HS-5 (cell line): ENCODE data around the gene MAPK12.

Experiments used
- DNase-seq: peaks from one replicate; pipeline ENCODE4 v3.0.0-alpha.2; 2012; ENCODE audit warnings: low read depth

MAPK12 gene

DNA sequence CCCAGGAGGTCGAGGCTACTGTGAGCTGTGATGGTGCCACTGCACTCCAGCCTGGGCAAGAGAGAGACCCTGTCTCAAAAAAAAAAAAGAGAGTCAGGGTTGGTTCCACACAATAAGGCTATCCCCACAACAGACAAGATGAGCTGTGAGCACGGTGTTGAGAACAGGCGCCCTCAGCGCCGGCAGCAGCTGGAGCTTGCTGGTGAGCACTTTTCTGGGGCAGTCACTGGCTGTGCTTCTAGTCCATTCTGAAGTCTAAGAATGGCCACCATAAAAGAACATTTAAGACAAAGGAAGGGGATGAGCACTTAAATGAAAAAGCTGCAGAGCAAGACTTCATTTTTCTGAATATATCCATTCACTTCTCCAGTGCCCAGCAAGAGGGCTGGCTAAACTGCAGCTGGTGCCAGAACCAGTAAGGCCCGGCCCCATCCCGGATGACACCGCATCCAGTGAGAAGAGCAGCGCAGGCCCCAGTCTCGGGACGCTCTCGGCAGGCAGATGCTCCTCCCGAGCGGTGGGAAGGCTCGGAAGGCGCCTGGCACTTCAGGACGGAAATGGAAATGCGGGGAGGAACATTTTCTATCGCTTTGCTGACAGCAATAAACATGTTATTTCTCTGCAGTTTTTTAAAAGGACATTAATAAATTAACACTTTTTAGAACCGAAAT lies 28.9 kb downstream of the MAPK12 start:
- no peak for DNase-seq

DNA sequence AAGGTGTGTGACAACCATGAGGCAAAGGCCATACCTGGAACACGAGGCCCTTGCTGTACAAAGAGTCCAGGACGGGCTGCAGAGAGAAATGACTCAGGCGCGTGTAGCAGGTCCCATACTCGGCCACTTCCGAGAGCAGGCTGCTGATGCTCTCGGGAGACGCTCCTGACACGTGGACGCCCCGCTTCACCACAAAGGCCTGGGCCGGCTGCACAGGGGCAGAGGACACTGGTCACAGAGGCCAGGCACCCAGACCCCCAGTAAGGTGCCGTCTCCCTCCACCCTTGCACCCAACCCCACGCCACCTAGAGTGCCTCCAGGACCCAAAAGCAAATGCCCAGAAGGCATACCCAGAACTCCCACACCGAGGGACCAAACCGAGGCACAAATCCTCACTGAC lies 32.1 kb downstream of the MAPK12 start:
- DNase-seq = no peak

DNA sequence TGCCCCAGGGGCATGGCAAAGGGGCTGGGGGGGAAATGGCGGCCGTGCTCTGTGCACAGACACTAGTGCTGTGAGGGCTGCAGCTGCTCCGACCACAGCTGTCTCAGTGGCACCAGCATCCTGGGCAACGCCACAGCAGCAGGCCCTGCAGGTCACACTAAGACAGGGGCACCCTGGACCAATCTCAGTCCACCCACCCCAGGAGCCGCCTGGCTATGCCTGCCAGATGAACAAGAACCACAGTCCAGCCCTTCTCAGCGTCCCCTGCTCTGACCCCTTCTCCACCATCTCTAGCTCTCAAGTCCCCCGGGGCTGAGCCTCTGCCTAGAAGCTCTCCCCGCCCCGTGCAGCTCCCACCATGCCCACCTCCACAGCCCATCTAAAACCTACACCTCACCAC lies 33.1 kb downstream of the MAPK12 start:
- no peak for DNase-seq

DNA sequence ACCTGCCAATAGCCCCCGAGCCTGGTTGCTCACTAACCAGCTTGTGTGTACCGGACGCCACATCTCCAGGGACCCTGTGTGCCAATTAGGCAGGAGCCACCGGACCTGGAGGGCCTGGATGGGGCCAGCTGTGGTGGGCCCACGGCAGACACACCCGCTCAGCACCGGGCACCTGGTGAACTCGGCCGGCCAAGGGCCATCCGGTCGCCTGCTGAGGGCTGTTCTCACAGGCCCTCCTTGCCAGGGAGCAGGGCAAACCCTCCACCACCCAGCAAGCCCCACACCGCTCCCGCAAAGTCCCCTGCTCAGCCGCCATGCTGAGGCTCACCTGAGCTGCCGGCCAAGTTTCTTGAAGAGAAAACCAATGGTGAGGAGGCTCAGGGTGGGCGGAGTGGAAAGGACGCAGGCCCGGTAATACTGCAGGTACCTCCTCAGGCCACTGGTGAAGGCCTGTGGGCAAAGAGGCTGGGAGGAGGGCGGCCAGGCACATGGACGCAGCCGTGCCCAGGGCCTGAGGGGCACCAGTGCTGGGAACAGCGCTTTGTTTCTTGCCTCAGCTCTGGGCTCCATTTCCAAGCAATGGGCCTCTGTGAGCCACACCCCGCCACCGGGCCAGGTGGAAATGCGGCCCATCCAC lies 33.8 kb downstream of the MAPK12 start:
- no peak for DNase-seq

DNA sequence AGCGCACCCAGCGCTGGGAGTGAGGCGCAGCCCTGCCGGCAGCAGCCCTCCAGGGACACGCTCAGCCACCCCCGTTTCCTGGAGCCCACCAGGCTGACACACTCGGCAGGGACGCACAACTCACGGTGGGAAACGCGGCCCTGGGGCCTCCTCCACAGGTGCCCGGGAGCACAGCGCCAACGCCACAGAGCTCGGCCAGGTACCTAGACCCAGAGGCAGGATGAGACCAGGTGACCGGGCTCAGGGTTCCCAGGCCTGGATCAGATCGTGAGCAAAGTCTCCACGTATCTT lies 34.7 kb downstream of the MAPK12 start:
- DNase-seq = no peak

DNA sequence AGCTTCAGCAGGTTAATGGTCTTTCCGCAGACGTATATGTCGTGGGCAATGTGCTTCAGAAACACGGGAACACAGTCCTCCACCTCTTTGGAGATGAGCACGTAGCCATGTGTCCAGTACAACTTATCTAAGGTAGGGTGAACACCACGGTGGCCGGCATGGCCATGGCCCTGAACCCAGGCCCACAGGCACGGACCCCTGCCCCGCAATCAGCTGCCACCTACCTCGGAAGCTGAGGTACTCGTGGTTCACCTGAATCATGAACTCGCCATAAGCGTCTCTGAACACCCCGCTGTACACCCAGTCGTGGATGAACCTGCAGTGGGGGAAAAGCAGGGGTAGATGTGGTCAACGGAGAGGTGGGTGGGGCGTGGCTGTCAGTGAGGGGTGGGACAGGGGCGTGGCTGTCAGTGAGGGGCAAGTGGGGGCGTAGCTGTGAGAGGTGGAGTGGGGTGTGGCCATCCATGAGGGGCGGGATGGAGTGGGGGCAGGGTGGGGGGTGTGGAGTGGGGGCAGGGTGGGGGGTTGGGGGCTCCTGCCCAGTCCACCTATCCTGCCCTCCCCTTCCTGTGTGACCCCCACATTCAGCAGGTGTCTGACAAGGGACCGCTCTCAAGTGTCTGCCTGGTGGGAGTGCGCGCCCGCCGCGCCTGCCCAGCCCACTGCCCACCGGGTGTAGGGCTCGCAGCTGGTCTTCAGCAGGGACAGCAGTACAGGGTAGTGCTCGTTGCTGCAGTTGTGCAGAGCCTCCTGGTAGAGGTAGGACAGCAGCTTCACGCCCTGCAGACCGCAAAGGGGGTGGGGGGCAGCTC lies 35.2 kb downstream of the MAPK12 start:
- DNase-seq = no peak

DNA sequence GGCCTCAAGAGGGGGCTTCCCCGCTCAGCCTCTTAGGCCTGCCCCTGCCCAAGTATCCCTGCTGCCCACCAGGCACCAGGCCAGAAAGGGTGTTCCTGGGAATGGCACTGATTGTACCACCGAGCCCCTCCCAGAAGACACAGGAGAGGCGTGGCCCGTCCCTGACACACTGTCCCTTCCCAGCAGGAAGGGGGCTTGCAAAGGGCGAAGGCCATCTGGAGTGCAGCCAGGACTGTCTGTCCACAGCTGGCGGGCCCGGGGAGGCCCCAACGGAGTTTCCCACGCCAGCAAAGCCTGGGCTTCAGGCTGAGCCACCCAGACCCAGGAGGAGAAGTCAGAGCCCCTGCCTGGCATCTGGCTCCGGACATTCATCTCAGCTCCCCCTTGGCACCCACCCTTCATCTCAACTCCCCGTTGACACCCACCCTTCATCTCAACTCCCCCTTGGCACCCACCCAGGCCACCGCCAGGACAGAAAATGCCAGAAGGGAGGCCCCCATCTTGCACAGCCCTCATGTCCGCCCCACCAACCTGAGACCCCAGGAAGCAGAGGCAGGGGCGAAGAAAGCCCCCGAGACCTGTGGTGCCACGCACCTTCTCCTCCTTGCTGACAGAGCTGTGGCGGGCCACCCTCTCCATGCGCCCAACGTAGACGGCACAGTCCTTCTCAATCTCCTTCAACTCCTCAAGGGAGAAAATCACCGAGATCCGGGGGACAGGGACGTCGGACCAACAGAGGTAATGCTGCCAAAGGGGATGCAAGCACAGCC lies 36.1 kb downstream of the MAPK12 start:
- no peak for DNase-seq

DNA sequence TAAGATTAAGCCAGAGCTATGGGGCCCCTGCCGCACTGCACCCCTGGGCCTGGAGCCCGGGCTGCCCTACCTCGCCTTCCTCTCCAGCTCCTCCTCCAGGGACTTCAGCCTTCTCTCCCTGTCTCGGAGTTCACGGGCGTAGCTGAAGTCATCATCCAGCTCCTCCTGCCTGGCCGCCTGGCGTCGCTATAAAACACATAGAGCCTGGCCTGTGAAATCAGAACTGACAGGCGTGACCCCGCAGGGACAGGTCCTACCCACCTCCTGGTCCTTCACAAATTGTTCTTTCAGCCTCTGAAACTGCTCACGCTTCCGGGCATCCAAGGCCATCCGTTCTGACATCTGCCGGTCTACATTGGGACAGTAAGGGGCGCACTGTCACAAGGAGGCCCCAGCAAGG lies 37.4 kb downstream of the MAPK12 start:
- no peak for DNase-seq

DNA sequence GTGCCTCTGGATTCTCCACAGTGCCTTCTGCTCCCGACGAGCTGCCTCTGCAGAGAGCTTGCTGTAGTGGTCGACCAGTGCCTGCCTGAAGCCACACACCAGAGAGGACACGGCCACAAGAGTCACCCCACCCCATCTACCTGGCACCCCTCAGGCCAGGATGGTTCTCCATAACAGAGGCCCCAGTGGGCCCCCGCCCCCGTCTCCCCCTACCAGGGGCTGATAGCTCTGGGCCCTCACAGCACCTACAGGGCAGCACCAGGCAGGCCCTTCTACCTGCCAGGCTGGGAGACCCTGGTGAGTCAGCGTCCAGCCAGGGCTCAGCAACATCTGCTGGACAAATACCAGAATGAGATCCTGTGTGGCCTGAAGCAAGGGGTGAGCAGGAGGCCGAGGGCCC lies 39.0 kb downstream of the MAPK12 start:
- DNase-seq = no peak

DNA sequence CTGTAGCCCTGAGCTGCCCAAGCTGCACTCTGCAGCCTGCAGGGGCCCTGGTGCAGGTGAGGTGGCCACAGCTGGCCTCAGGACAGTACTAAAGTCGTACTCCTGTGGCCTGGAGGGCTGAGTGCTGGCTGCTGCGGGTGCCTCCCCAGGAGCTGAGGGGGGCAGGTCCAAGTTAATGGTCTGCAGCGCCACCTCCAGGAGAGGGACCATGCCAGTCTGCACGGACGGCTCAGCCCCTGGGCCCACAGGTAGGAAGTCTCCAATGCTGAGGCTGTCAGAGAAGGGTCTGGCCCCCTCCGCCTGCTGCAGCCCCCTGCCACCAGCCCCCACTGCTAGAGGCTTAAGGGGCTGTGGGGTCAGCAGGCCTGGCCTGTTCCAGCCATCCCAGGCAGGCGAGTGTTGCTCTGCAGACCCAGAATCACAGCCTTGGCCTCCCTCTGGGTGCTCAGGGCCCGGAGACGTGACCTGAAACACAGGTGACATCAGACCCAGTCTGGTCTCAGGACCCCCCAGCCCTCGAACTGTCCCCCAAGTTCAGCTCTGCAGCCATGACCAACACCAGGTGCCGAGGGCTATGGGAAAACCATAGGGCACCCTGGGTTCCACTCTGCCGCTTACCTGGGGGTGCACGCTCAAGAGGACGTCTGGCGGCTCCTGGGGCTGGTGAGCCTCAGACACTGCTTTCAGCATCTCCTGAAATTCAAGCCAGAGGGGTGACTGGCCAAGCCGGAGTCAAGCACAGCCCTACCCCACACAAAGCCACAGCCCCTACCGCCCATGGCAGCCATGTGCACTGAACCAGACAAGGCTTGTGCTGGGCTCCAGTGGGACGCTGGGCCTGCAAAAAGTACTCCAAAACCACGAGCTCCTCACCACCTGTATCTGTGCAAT lies 39.8 kb downstream of the MAPK12 start:
- DNase-seq = no peak

DNA sequence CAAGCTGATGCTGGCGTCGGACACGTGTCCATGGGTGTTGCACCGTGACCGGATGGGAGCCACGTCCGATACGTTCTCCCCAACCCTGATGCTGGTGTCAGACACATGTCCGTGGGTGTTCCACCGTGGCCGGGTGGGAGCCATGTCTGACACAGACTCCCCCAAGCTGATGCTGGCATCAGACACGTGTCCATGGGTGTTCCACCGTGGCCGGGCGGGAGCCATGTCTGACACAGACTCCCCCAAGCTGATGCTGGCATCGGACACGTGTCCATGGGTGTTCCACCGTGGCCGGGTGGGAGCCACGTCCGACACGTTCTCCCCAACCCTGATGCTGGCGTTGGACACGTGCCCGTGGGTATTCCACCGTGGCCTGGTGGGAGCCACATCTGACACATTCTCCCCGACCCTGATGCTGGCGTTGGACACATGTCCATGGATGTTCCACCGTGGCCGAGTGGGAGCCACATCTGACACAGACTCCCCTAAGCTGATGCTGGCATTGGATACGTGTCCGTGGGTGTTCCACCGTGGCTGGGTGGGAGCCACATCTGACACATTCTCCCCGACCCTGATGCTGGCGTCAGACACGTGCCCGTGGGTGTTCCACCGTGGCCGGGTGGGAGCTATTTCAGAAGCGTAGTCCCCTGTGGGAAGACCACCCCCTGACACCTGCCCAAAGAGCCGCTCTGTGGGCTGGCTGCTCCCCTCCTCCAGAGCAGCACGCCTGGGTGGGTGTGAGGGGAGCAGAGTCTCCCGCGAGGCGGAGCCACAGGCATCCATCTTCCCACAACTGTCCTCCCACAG lies 40.7 kb downstream of the MAPK12 start:
- DNase-seq = no peak

DNA sequence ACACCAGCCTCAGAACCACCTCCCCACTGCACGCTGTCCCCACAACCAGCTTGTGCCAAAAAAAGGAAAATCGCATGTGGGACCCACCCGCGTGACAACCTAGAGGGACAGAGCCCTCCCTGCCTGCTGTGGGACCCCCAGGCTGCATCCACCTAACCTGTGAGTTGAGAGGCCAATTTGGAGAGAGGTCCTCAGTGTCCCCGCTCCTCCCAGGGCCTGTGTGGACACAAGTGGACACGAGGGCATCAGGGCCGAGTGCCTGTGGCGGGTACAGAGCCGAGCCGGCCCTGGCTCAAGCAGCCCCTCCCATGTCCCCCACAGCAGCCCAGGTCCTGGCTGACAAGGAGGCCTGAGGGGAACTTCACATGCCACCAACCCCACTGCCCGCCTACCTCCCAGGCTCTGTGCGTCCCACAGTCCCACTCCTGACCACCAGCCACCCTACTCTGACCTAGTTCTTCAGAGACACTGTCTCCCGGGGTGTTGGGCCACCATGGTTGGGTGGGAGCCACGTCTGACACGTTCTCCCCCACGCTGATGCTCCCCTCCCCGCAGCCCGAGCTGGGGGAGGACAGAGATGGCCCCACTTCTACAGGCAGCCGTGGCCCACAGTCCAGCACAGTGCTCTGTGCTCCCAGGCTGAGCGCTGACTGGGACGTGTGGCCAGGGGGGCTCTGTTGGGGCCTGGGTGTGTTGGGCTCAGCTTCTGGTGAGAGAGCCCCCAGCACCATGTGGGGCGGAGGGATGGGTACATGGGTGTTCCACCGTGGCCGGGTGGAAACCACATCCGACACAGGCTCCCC lies 41.5 kb downstream of the MAPK12 start:
- DNase-seq = no peak

DNA sequence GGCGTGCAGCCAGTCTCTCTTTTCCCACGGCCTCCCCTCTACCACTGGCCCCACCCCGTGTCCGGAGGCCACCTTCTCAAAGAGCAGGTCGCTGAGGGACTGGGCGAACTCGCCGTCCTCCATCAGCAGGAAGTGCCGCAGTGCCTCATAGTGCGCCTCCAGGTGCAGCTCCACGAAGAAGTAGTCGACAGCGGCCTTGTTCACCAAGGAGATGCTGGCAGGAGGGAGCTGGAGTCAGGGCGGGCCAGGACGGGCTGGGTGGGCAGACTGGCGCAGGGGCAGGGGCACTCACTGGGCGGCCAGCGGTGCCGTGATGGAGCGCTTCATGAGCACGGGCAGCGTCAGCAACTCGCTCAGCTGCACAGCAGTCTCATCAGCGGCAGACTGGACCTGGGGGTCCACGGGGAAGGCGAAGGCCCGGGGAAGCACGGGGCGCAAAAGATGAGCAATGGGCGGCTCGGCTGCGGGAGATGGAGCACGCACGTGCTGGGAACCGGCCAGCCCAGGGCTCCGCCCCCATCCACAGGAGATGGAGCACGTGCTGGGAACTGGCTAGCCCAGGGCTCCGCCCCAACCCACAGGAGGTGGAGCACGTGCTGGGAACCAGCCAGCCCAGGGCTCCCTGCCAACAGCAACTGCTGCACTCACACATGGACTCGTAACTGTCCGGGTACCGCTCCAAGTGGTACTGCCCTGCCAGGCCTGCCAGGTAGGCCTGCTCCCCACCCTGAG lies 42.3 kb downstream of the MAPK12 start:
- no peak for DNase-seq

DNA sequence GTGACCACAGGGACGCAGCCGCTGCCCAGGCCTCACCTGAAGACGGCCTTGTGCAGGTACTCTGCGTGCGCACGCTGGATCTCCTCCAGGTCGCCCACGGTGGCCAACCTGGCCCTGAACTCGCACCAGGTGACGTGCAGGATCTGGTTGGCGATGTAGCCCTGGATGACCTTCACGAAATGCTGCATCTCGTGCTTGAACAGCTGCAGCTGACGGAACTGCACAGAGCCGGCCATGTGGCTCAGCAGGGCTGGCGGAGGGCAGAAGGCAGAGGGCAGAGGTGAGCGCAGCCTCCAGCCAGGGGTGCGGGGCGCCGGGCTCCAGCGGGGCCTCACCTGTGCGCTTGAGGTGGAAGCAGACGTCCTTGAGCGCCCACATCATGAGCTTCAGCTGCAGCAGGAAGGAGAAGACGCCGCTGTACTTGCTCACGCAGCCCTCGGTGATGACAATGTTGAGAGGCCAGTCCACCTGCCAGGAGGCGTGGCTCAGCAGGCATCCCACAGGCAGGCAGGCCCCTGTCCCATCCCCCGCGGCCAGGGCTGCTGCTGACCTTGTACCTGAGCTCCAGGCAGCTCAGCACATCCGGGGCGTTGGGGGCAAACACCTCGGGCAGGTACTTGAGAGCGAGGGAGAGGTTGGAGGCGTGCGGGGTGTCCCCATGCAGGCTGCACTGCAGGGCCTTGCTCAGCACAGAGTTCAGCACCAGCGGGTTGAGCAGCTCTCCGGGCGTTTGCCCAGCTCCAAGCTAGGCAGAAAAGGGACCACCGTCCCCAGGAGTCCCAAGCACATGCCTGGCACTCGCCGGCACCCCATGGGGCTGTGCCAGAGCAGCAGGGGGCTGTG lies 43.1 kb downstream of the MAPK12 start:
- DNase-seq = no peak

DNA sequence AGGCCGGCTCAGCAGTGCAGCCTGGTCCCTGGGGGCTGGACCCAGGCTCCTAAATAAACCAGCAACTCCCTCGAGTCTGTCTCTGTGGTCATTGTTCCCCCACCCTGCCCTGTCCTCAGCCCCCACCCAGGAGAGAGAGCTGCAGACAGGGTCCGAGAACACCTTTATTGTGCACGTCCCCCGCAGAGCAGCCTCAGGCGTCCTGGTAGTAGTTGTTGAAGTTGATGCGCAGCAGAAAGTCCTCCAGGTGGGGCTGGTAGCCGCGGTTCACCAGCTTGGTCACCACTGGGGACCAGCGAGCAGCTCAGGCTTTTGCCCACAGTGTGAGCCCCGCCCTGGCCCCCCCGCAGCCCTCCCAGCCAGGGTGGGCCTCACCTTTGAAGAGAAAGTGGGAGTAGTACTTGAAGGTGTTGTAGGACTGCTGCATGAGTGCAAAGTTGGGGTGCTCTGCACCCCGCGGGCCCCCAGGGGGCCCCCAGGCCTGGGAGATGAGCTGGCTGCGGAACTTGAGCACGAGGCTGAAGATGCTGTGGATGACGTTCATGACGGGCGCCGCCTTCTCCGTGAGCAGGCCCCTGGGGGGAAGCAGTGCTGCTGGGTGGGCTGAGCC lies 43.8 kb downstream of the MAPK12 start:
- DNase-seq = no peak

DNA sequence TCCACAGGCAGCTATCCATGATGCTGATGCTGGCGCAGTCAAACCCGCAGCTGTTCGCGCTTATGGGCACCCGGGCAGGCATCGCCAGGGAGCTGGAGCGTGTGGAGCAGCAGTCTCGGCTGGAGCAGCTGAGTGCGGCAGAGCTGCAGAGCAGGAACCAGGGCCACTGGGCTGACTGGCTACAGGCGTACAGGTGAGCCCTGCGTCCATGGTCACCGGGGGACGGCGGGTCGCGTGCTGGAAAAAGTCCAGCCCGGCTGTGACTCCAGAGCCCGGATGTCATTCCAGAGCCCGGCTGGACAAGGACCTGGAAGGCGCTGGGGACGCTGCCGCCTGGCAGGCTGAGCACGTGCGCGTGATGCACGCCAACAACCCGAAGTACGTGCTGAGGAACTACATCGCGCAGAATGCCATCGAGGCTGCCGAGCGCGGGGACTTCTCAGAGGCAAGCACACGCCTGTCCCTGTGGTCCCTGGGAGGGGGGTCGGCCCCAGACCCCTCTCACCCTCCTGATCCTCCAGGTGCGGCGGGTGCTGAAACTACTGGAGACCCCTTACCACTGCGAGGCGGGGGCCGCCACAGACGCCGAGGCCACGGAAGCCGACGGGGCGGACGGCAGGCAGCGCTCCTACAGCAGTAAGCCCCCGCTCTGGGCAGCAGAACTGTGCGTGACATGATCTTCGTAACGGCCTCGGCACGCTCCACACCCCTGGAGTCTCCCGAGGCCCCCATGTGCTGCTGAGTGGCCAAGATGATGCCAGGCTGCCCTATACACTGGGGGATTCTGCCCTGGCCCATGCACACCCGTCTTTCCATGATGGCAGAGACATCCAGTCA lies 44.6 kb downstream of the MAPK12 start:
- no peak for DNase-seq

DNA sequence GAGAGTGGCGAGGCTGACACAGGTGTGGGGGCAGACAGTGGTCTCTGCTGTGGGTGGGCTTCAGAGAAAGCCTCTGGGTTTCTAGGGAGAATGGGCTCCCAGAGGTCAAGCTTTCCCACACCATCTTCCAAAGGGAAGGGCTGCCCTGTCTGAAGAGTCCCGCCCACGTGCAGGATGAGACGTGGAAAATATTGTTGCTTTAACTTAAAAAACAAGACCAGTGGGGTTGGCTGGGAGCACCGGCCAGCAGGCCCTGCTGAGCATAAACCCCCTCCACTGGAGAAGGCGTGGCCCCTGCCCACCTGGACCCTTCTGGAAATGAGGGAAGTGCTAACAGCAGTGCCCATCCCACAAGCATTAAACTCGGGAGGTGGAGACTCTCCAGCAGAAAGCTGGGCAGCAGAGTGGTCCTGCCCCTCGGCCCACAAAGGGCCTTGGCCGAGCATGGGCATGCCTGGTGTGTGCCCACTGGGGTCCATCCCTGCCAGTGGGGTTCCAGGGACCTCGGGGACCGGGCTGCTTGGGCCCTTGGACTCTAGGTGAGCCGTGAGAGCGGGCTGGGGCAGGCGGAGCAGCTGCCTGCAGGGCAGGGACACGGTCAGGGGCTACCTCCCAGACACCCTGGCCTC lies 45.3 kb downstream of the MAPK12 start:
- DNase-seq = no peak
